ENCODE measurements around the gene PDCD4. TPM values are rescaled to one million over a fixed set of nuclear protein-coding genes. Genes with fewer than 3 reads are reported as not detected.

PDCD4 gene
- total and polyA plus RNA-seq, 4 donors = 14.7 to 94.4 (median 25.1) TPM

DNA sequence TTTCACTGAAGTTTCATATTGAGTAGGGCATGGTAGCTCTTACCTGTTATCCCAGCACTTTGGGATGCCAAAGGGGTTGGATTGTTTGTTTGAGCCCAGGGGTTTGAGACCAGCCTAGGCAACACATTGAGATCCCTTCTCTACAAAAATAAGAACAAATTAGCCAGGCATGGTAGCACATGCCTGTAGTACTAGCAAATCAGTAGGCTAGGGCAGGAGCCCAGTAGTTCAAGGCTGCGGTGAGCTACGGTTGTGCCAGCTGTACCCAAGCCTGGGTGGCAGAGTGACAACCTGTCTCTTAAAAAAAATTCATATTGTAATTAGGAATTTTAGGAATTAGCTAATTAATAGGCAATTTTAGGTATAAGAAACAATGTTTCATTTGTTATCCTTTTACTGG is 29.3 kb downstream of the PDCD4 start (continued):
- no peak for TF ChIP-seq YY1 (IDR thresholded peaks at IDR 0.05)
- TF ChIP-seq NR2F2 (IDR thresholded peaks at IDR 0.05) = no peak
- TF ChIP-seq, protein P1, sequence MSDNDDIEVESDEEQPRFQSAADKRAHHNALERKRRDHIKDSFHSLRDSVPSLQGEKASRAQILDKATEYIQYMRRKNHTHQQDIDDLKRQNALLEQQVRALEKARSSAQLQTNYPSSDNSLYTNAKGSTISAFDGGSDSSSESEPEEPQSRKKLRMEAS (IDR thresholded peaks at IDR 0.05) = no peak
- no peak for TF ChIP-seq RAD21 (IDR thresholded peaks at IDR 0.05)

DNA sequence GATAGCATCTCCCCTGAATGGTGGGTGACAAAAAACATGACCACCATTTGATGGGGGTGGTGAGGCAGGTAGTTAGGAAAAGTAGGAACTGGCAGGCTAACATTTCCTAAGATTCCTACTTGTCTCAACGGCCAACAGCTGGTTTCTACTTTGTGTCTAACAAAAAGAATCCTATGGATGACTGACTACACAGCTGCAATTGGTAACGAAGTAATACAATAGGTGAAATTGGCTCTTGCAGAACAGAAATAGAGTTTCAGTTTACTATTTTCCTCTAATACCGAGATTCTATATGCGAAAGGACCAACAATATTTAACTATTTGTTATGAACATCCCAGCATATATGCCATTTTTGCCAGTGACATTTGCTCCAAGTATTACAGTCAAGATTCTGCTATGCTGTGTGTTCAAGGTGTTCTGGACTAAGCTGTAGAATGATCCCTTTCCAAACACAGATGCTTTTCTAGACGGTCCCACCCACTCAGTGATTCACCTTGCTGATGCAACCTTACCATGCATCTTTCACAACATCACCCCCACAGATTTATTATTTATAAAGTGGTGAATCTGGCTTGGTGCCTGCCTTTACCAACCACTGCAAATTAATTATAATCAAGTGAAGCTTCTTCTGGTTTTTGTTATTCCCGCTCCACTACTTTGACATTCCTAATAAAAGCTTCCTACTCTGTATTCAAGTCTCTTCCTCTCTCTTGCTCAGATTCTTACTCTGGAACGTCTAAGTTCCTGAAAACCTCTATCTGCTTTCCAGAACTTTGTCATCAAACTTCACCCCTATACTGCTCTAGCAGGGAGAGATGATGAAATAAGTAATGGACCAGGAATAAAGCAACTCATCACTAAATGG is 30.5 kb downstream of the PDCD4 start:
- Histone ChIP-seq H3K4me3 (ENCODE audit: low read depth in 1 of 3, low read length in 3 of 3) (no peak overlapping the region), H3K9me3 (ENCODE audit: control insufficient read depth in 4 of 4, low read length in 3 of 4) (no peaks in the 10 kb centered on the region), H3K27me3 (ENCODE audit: control insufficient read depth in 4 of 4, insufficient read depth in 4 of 4, low read length in 3 of 4) (no peaks in the 10 kb centered on the region), H3K27ac (ENCODE audit: low read depth in 1 of 2, low read length in 2 of 2) (peak overlapping the region in 1 of 2 donors; percentile 13), H3K9ac (ENCODE audit: low read depth in 1 of 2, low read length in 2 of 2) (no peak overlapping the region), H3K4me1 (ENCODE audit: control insufficient read depth in 4 of 4, insufficient read depth in 4 of 4, low read length in 3 of 4) (peaks cover 0 to 3% (median 1%) of the 10 kb centered on the region in 4 donors), H3K36me3 (ENCODE audit: control insufficient read depth in 4 of 4, insufficient read depth in 3 of 4, low read depth in 1 of 4, low read length in 3 of 4) (peaks cover 0 to 17% (median 5%) of the 10 kb centered on the region in 4 donors)
- TF ChIP-seq JUND (IDR thresholded peaks at IDR 0.05) (peak; percentile 49 to 55), HNF4A (conservative IDR thresholded peaks at IDR 0.05) (peak; percentile 7 to 12), RXRA (IDR thresholded peaks at IDR 0.05) (no peak), SP1 (IDR thresholded peaks at IDR 0.05) (no peak), NR2F2 (IDR thresholded peaks at IDR 0.05) (no peak), YY1 (IDR thresholded peaks at IDR 0.05) (no peak), FOXA2 (IDR thresholded peaks at IDR 0.05) (no peak), HNF4G (IDR thresholded peaks at IDR 0.05) (no peak), GABPA (IDR thresholded peaks at IDR 0.05 in 1 of 2, conservative IDR thresholded peaks at IDR 0.05 in 1 of 2) (no peak), TAF1 (conservative IDR thresholded peaks at IDR 0.05) (no peak), EGR1 (IDR thresholded peaks at IDR 0.05; ENCODE audit: low read depth in 2 of 2) (peak in 1 of 2 donors; percentile 36), RAD21 (IDR thresholded peaks at IDR 0.05) (no peak), FOXA1 (IDR thresholded peaks at IDR 0.05) (no peak)
- TF ChIP-seq, protein P2, sequence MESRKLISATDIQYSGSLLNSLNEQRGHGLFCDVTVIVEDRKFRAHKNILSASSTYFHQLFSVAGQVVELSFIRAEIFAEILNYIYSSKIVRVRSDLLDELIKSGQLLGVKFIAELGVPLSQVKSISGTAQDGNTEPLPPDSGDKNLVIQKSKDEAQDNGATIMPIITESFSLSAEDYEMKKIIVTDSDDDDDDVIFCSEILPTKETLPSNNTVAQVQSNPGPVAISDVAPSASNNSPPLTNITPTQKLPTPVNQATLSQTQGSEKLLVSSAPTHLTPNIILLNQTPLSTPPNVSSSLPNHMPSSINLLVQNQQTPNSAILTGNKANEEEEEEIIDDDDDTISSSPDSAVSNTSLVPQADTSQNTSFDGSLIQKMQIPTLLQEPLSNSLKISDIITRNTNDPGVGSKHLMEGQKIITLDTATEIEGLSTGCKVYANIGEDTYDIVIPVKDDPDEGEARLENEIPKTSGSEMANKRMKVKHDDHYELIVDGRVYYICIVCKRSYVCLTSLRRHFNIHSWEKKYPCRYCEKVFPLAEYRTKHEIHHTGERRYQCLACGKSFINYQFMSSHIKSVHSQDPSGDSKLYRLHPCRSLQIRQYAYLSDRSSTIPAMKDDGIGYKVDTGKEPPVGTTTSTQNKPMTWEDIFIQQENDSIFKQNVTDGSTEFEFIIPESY (IDR thresholded peaks at IDR 0.05) = no peak
- TF ChIP-seq, protein P1 (IDR thresholded peaks at IDR 0.05) = no peak
- TF ChIP-seq, protein P3, sequence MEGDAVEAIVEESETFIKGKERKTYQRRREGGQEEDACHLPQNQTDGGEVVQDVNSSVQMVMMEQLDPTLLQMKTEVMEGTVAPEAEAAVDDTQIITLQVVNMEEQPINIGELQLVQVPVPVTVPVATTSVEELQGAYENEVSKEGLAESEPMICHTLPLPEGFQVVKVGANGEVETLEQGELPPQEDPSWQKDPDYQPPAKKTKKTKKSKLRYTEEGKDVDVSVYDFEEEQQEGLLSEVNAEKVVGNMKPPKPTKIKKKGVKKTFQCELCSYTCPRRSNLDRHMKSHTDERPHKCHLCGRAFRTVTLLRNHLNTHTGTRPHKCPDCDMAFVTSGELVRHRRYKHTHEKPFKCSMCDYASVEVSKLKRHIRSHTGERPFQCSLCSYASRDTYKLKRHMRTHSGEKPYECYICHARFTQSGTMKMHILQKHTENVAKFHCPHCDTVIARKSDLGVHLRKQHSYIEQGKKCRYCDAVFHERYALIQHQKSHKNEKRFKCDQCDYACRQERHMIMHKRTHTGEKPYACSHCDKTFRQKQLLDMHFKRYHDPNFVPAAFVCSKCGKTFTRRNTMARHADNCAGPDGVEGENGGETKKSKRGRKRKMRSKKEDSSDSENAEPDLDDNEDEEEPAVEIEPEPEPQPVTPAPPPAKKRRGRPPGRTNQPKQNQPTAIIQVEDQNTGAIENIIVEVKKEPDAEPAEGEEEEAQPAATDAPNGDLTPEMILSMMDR (IDR thresholded peaks at IDR 0.05; ENCODE audit: low read depth, low read length, missing input control) = no peak
- TF ChIP-seq, protein P4, sequence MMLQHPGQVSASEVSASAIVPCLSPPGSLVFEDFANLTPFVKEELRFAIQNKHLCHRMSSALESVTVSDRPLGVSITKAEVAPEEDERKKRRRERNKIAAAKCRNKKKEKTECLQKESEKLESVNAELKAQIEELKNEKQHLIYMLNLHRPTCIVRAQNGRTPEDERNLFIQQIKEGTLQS (IDR thresholded peaks at IDR 0.05) = peak; percentile 55
- TF ChIP-seq, protein P5, sequence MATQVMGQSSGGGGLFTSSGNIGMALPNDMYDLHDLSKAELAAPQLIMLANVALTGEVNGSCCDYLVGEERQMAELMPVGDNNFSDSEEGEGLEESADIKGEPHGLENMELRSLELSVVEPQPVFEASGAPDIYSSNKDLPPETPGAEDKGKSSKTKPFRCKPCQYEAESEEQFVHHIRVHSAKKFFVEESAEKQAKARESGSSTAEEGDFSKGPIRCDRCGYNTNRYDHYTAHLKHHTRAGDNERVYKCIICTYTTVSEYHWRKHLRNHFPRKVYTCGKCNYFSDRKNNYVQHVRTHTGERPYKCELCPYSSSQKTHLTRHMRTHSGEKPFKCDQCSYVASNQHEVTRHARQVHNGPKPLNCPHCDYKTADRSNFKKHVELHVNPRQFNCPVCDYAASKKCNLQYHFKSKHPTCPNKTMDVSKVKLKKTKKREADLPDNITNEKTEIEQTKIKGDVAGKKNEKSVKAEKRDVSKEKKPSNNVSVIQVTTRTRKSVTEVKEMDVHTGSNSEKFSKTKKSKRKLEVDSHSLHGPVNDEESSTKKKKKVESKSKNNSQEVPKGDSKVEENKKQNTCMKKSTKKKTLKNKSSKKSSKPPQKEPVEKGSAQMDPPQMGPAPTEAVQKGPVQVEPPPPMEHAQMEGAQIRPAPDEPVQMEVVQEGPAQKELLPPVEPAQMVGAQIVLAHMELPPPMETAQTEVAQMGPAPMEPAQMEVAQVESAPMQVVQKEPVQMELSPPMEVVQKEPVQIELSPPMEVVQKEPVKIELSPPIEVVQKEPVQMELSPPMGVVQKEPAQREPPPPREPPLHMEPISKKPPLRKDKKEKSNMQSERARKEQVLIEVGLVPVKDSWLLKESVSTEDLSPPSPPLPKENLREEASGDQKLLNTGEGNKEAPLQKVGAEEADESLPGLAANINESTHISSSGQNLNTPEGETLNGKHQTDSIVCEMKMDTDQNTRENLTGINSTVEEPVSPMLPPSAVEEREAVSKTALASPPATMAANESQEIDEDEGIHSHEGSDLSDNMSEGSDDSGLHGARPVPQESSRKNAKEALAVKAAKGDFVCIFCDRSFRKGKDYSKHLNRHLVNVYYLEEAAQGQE (IDR thresholded peaks at IDR 0.05) = no peak
- DNase-seq (ENCODE audit: low spot score) = no peak
- WGBS = 82% methylated on average over 7 of the region's 7 CpGs

All from liver (tissue), 9 donors.